CD4-positive, alpha-beta T cell treated with Interleukin-6 for 4 hours (primary cell): ENCODE results near the gene BANP.
"Not testable (repeated sequence)": the region's sequence is repeated elsewhere in the genome, so short reads cannot be mapped to it uniquely, and the experiment has no call there.

Experiments
- DNase-seq: peaks from one replicate; pipeline ENCODE4 v3.0.0-alpha.2; 2020; ENCODE audit warnings: mixed read lengths

Gene BANP

DNA sequence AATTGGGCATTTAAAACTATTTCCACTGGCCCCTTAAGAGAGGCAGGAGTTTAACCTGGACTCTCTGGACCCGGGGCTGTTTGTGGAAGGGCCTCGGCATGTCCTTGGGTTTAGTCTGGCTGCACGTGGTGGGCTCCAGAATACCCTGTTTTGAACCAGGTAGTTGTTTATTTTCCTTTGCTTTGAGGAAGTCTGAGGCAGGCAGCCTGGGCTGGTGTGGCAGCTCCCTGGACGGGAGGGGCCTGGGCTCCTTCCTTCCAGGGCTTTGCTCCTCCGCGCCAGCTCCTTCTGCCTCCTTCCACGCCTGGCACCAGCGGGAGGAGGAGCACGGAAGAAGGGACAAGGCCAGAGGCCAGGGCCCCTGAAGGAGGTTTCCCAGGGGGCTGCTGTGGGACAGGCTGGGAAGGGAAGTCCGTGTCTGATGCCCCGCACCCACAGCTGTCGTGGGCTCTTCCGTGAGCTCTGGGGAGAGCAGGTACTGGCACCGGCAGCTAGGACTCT is 15.5 kb downstream of the BANP start:
- no peak for DNase-seq

- no peak for DNase-seq
Observed at GRCh38 chr16:87968541-87968940, 17.3 kb downstream of the BANP start.

DNA sequence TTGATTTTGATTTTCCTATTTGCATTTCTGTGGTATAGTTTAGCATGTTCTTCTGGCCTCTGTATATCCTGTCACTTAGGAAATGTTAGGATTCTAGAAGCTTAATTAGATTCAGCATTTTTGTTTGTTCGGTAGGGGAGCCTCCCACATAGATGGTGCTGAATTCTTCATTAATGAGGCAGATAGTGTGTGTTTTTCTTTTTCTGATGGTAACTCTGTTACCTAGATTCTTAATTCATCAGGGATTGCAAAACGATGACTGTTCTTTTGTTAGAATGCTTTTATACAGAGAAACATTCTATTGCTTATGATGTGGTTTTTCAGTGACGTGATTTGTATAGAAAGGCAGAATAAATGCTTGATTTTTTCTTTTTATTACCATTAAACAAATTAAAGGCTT is 19.0 kb downstream of the BANP start:
- no peak for DNase-seq

GRCh38 chr16:87971933-87972332 is 20.7 kb downstream of the BANP start:
- no peak for DNase-seq

GRCh38 chr16:87973717-87974116 is 22.5 kb downstream of the BANP start:
- DNase-seq = no peak

GRCh38 chr16:87974178-87974577 is 22.9 kb downstream of the BANP start:
- no peak for DNase-seq

DNA sequence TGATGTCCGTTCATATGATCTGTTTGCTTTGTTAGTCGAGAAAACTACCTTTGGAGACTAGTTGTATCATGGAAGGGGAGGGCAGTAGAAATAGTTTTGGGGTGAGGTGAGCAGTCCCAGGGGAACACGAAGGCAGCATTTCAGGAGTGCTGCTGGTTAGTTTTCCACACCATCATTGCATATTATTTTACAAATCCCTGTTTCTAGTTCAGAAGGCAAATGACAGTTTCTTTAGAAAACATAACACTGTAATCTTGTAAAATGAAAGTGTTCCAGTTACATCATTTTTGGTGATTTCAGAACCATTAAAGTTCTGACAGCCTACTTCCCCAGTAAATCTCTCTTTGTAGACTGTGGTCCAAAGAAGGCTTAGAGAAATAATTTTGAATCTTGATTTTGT is 25.4 kb downstream of the BANP start:
- no peak for DNase-seq

GRCh38 chr16:87978127-87978526 is 26.9 kb downstream of the BANP start:
- DNase-seq = no peak

DNA sequence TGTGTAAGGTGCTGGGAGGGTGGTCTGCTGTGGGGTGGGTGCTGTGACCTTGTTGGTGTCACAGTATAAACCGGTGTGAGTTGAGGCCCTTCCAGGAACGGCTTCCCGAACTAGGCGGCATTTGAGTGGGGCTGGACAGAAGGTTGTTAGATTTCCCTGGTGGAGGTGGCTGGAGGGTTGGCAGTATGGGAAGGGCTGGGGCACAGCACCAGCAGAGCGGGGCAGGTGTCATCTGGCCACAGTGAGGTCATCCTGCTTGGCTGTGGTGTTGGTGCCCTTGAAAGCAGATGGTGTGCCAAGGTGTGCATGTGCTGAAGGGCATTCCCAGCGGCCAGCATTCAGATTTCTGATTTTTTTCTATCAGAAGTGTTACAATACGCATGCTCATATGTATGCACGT is 28.1 kb downstream of the BANP start:
- no peak for DNase-seq

GRCh38 chr16:87979911-87980630 is 28.8 kb downstream of the BANP start:
- not testable (repeated sequence) for DNase-seq

DNA sequence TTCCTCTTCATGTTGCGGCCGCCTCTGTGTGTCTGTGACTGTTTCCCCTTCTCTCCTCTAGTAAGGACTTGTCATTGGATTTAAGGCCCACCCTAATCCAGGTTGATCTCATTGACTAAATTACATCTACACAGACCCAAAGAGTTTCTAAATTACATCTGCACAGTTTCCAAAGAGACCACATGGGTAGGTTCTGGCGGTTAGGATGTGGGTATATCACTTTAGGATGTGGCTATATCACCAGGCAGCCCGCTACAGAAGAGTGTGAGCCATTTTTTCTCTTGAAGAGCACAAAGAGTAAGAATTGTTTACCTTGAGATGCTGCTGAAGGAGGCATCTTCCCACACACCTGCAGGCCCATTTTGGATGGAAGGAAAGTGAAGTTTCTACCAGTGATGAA is 30.1 kb downstream of the BANP start:
- not testable (repeated sequence) for DNase-seq

DNA sequence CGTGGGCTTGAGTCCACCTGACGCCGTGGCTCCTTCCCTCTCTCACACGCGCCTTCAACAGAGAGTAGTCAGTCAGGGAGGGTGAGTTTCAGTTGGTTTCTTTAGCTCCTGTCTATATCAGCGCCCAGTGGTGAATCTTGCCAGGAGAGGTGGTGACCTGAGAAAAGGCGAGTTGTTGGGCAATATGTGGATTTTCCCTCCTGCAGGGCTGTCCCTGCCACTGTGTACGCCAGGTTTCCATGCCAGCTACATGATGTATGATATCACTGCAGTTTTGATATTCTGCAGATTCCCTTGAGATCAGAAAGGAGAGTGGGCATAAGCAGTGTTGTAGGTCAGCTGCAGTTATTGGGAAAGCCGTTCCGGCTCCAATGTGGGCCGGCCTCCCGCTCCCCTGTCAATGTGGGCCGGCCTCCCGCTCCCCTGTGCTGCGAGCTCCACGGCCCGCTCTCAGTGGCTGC is 31.4 kb downstream of the BANP start:
- DNase-seq = no peak

DNA sequence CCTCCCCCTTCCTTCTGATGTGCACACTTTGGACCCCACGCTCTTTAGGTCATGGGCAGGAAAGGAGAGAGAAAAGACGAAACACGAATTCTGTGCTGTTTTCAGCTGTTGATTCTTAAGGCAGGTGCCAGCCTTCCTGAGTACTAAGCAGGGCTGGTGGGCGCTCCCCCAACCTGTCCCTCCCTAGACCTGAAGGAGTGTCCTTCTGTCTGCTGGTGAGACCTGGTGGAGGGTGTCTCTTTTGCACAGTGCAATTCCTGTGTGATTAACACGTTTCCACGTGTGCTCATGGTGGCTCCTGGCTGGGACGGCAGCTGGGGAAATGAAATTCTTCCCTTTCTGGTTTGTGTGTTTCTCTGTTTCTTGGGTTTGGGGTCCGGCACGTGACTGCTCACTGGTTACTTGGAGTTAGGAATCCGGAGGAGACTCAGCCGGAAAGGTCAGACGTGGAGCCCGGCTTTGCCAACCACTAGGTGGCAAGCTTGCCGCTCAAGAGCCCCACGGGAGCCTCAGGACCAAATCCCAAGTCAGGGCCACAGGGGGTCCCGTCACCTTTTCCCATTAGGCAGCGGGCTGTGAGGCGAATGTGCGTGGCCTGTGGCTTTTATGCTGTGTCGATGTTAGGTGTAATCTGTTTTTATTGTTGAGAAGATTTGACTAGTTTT is 32.0 kb downstream of the BANP start:
- DNase-seq = not testable (repeated sequence)

DNA sequence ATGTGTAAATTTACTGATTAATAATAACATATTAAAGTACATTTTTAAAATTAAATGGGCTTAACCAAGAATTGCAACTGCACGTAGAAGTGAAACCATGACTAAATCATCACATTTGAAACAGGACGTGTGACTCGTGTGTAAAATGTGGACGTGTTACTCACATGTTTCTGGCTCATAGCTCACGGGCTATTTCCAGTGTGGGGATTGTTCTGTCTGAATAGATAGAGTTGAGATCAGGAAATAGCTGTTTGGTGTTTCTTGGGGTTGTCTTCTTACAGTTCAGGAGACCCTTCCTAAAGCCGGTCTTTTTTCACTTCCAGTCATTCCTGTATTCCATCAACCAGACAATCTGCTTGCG is 32.5 kb downstream of the BANP start:
- not testable (repeated sequence) for DNase-seq

DNA sequence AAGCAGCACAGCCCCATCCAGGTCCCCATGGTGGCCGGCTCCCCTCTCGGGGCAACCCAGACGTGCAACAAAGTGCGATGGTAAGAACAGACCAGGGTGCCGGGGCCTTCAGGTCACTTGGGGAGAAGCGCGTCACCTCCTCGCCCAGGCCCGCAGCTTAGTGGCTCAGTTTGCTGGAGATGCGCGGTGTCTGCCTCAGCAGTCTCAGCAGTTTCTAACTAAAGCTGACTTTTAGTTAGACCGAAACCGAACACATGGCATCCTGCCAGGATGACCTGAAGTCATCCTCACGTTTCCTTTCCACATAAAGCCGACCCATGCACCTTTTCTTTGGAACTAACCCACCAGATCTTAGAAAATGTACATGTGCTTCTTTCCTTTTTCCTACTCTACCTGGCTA is 32.9 kb downstream of the BANP start:
- DNase-seq = not testable (repeated sequence)

DNA sequence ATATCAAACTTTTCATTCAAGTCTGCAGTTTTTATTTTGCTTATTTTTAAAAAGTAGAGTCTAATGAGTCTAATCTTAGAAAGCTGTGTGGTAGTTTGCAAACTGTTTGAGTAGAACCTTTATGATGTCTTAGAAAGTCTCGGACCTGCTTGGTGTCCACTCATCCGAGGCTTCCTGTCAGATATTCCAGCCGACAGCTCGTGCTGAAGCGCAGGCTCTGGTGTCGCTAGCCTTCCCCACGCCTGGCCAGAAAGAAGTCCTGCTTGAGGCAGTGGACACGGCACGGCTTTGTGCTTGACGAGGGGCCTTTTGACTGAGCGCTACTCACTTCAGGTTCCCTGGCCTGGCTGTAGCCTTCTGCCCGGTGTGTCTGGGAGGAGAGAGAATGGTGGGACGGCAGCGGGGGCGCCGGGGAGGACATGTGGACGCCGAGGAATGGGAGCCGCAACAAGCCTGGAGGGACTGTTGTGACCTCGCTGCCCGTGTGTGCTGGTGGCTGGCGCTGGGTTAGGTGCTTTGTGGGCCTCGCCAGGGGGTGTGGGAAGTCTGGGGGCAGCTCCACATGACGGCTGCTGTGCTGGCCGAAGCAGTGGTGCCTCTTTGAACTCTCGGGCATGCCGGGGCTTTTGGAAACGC is 33.5 kb downstream of the BANP start:
- no peak for DNase-seq

DNA sequence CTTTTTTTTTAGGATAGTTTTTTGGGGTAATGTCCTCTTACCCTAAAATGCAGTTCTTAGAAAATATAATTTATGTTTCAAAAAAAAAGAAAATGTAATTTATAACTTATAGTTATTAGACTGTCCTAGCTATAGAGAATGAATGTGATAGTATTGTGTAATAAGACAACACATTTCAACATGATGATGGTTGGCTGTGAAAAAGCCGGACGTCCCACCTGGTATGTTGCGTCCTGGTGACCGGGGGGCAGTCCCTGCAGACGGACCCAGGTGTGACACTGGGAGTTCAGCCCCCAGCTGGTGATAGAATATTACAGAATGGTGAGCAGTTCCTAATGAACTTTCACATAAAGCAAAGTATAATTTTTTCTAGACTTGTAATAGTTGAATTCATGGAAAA is 34.3 kb downstream of the BANP start:
- DNase-seq = not testable (repeated sequence)

GRCh38 chr16:87986361-87986849 is 35.2 kb downstream of the BANP start:
- peak; percentile 23 for DNase-seq

- not testable (repeated sequence) for DNase-seq
Observed at GRCh38 chr16:87988596-87988995, 37.4 kb downstream of the BANP start.

DNA sequence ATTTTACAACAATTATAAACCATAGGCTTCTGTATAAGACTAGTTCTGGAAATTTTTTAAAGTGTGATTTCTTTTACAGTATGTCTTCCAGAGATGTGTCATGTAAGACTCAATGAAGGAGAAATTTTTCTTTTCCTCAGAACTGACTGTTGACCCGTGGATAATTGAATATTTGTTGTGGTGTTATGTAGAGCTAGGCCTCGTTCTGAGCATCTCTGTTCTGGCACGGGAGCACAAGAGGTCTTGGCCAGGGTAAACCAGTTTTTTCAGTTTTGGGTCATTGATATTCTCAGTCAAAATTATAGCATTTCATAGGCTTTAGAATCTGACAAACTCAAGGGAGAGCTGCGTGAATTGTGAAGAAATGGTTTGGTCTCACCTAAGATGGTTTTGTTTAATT is 39.0 kb downstream of the BANP start:
- DNase-seq = not testable (repeated sequence)

DNA sequence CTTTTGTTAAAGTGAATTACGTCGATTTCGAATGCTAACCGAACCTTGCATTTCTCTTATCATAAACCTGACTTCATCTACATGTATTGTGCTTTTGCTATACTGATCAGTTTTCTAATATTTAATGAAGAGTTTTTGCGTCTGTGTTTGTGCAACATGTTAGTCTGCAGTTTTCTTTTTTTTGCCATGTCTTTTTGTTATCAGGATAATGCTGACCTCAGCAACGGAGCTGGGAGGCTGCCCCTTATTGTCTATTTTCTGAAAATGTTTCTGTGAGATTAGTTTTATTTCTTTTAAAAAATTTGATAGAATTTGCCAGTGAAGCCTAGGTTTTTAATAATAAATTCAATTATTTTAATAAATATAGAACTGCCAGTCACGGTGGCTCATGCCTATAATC is 40.9 kb downstream of the BANP start:
- not testable (repeated sequence) for DNase-seq

GRCh38 chr16:87993901-87994300 is 42.7 kb downstream of the BANP start:
- DNase-seq = no peak

GRCh38 chr16:87995644-87996043 is 44.4 kb downstream of the BANP start:
- DNase-seq = no peak
